OCI-LY3 (cell line): Measurements from ENCODE around the gene ZBTB16.
"Not testable (repeated sequence)": the region's sequence is repeated elsewhere in the genome, so short reads cannot be mapped to it uniquely, and the experiment has no call there.

Experiments
- H2AFZ ChIP-seq: fragments of 200-600, 300-600 bp; shearing (Covaris generic); 2 replicates; pipeline ENCODE4 v1.6.0; 2014; ENCODE audit warnings: antibody characterized with exemption, low read depth, low read length
- H3K27ac ChIP-seq: fragments of 200-600, 300-600 bp; sonication (generic); 2 replicates; pipeline ENCODE4 v1.5.1; 2014; ENCODE audit warnings: mild to moderate bottlenecking, low read length, moderate library complexity, mixed read lengths
- H3K27me3 ChIP-seq: fragments of 200-600, 300-600 bp; sonication (generic); 2 replicates; pipeline ENCODE4 v1.6.1; 2014; ENCODE audit warnings: low read depth, low read length, mixed read lengths
- H3K36me3 ChIP-seq: fragments of 200-600, 300-600 bp; sonication (generic); replicated peaks from 2 replicates; pipeline ENCODE3; 2014; ENCODE audit warnings: low read depth, low read length, mixed read lengths
- H3K4me1 ChIP-seq: fragments of 300-600, 200-600 bp; sonication (generic); 2 replicates; pipeline ENCODE4 v1.6.1; 2014; ENCODE audit warnings: low read length, mixed read lengths
- H3K4me2 ChIP-seq: fragments of 200-600, 300-600 bp; sonication (generic); 2 replicates; pipeline ENCODE4 v1.6.1; 2014; ENCODE audit warnings: low read length, mixed read lengths
- H3K4me3 ChIP-seq: fragments of 300-600, 200-600 bp; sonication (generic); 2 replicates; pipeline ENCODE4 v1.5.1; 2014; ENCODE audit warnings: antibody characterized with exemption, mild to moderate bottlenecking, low read length, moderate library complexity
- H3K79me2 ChIP-seq: fragments of 300-600, 200-600 bp; shearing (Covaris generic); 2 replicates; pipeline ENCODE4 v1.6.1; 2014; ENCODE audit warnings: mild to moderate bottlenecking, low read length, mixed read lengths
- H3K9ac ChIP-seq: fragments of 300-600, 200-600 bp; shearing (Covaris generic); 2 replicates; pipeline ENCODE4 v1.6.0; 2014; ENCODE audit warnings: mild to moderate bottlenecking, low read length, moderate library complexity
- H3K9me3 ChIP-seq: fragments of 200-600, 300-600 bp; shearing (Covaris generic); 2 replicates; pipeline ENCODE4 v1.6.1; 2014; ENCODE audit warnings: low read length, mixed read lengths; ENCODE audit not compliant: insufficient read depth
- H4K20me1 ChIP-seq: fragments of 200-600, 300-600 bp; sonication (generic); 2 replicates; pipeline ENCODE4 v1.6.1; 2016; ENCODE audit warnings: low read length, mixed read lengths; ENCODE audit not compliant: insufficient read depth
- CTCF ChIP-seq: fragments of 200-600, 300-600 bp; sonication (generic); IDR thresholded peaks from 2 replicates; pipeline ENCODE4 v1.5.1; 2014; ENCODE audit warnings: antibody characterized with exemption, low read length, low read depth
- EZH2phosphoT487 ChIP-seq: fragments of 200-600 bp; shearing (Covaris generic); IDR thresholded peaks from 2 replicates; pipeline ENCODE4 v1.6.1; 2018; ENCODE audit warnings: antibody characterized with exemption, mixed run types, low read depth

The ZBTB16 gene

GRCh38 chr11:114042234-114042633 is 17.3 kb upstream of the ZBTB16 start:
- Histone ChIP-seq H3K27me3 (peaks cover 6% of the 10 kb centered on the region), H3K9me3 (no peaks in the 10 kb centered on the region), H3K9ac (no peak overlapping the region), H3K4me1 (no peaks in the 10 kb centered on the region), H2AFZ (no peak overlapping the region), H3K27ac (no peak overlapping the region), H4K20me1 (no peaks in the 10 kb centered on the region), H3K79me2 (no peaks in the 10 kb centered on the region), H3K4me3 (no peak overlapping the region), H3K4me2 (no peak overlapping the region), H3K36me3 (no peaks in the 10 kb centered on the region)
- no peak for TF ChIP-seq CTCF
- TF ChIP-seq EZH2phosphoT487 = no peak

GRCh38 chr11:114044042-114044871 is 15.3 kb upstream of the ZBTB16 start:
- Histone ChIP-seq H3K4me2 (no peak overlapping the region), H3K79me2 (no peaks in the 10 kb centered on the region), H3K36me3 (no peaks in the 10 kb centered on the region), H3K27ac (no peak overlapping the region), H3K9me3 (no peaks in the 10 kb centered on the region), H2AFZ (no peak overlapping the region), H4K20me1 (no peaks in the 10 kb centered on the region), H3K27me3 (peaks cover 12% of the 10 kb centered on the region), H3K4me3 (no peak overlapping the region), H3K9ac (no peak overlapping the region), H3K4me1 (no peaks in the 10 kb centered on the region)
- no peak for TF ChIP-seq EZH2phosphoT487
- TF ChIP-seq CTCF = no peak

GRCh38 chr11:114047327-114047726 is 12.2 kb upstream of the ZBTB16 start:
- no peak for TF ChIP-seq EZH2phosphoT487
- TF ChIP-seq CTCF = no peak
- Histone ChIP-seq H3K27ac (no peak overlapping the region), H3K36me3 (no peaks in the 10 kb centered on the region), H3K4me2 (no peak overlapping the region), H3K4me3 (no peak overlapping the region), H3K9ac (no peak overlapping the region), H3K9me3 (no peaks in the 10 kb centered on the region), H2AFZ (no peak overlapping the region), H3K79me2 (no peaks in the 10 kb centered on the region), H3K27me3 (peaks cover 15% of the 10 kb centered on the region), H3K4me1 (no peaks in the 10 kb centered on the region), H4K20me1 (no peaks in the 10 kb centered on the region)

- H3K79me2 ChIP-seq = no peaks in the 10 kb centered on the region
- TF ChIP-seq EZH2phosphoT487 (no peak), CTCF (no peak)
- no peak overlapping the region for H3K4me3 ChIP-seq
- no peak overlapping the region for H3K4me2 ChIP-seq
- H4K20me1 ChIP-seq = no peaks in the 10 kb centered on the region
- H2AFZ ChIP-seq = no peak overlapping the region
- H3K9me3 ChIP-seq = no peaks in the 10 kb centered on the region
- H3K4me1 ChIP-seq = no peaks in the 10 kb centered on the region
- H3K27me3 ChIP-seq = peaks cover 15% of the 10 kb centered on the region
- H3K36me3 ChIP-seq = no peaks in the 10 kb centered on the region
- H3K27ac ChIP-seq = no peak overlapping the region
- H3K9ac ChIP-seq = no peak overlapping the region
Measured at GRCh38 chr11:114049050-114049449, 10.5 kb upstream of the ZBTB16 start.

GRCh38 chr11:114049766-114050165 is 9.7 kb upstream of the ZBTB16 start:
- not testable (repeated sequence) for H3K79me2 ChIP-seq, H3K4me2 ChIP-seq, H3K4me3 ChIP-seq, H2AFZ ChIP-seq, H3K36me3 ChIP-seq, H3K27ac ChIP-seq, H4K20me1 ChIP-seq, H3K9ac ChIP-seq, H3K4me1 ChIP-seq, H3K9me3 ChIP-seq
- peaks cover 15% of the 10 kb centered on the region for H3K27me3 ChIP-seq
